Measurements from ENCODE around the gene EML6.

DNA sequence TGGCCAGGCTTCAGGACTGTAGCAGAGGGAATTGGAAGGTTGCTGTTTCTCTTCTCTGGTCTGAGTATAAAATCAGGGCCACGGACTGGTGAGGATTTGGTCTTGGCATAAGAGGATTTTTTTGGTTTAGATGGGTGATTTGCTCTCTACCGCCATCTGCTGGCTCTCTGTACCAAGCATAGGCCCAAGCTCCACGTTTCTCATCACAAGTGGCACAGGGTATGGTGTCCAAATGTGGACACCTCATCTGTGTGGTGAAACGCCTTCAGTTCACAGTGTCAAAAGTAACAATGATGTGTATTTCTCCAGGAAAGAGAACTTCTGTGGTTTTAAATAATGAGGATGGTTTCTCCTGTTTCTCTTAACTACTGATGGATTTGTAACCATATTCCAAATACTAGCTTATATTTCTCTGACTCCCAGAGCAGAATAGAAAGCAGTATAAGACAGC is 115.1 kb downstream of the EML6 start:
- TF ChIP-seq FOXP2 (optimal IDR thresholded peaks at IDR 0.05; ENCODE audit: borderline replicate concordance, extremely low read depth, extremely low read length, insufficient read depth) (no peak), POLR2AphosphoS5 (IDR thresholded peaks at IDR 0.05; ENCODE audit: low read depth, low read length) (no peak)
